K562 (cell line): ENCODE results near the gene SLTM. TPM values are rescaled to one million over a fixed set of nuclear protein-coding genes. Genes with fewer than 3 reads are reported as not detected.
A peak's percentile ranks its signal among the peaks of the same experiment; 100 is the strongest.

Experiments
- BHLHE40 ChIP-seq: IDR thresholded peaks from 2 replicates; pipeline ENCODE4 v1.6.1; 2011; ENCODE audit warnings: low read length, improper control_type of control experiment
- CBX3 ChIP-seq, 2 experiments: IDR thresholded peaks; 1 replicate in 1 of 2; 2 replicates in 1 of 2; pipeline ENCODE4 v1.6.1; 2012; ENCODE audit warnings: inconsistent platforms in 2 of 2, low read length in 2 of 2, borderline replicate concordance in 1 of 2, control low read depth in 1 of 2
- CEBPB ChIP-seq: fragments of 450-650 bp; IDR thresholded peaks from 2 replicates; pipeline ENCODE4 v1.6.1; 2016; ENCODE audit warnings: missing genetic modification characterization, missing compliant biosample characterization
- CHD1 ChIP-seq: fragments of 200-600 bp; sonication (generic); IDR thresholded peaks from one replicate; pipeline ENCODE4 v1.6.1; 2012; ENCODE audit warnings: mild to moderate bottlenecking, moderate library complexity, low read length, inconsistent platforms
- EP300 ChIP-seq: IDR thresholded peaks from 2 replicates; pipeline ENCODE4 v1.6.1; 2012; ENCODE audit warnings: low read length, improper control_type of control experiment
- FUS ChIP-seq: fragments of 200-400 bp; formaldehyde crosslinking; optimal IDR thresholded peaks from 2 replicates; pipeline ENCODE3; 2017; ENCODE audit warnings: low read depth, low read length
- NKRF ChIP-seq: fragments of 450-650 bp; IDR thresholded peaks from 2 replicates; pipeline ENCODE4 v1.6.1; 2016; ENCODE audit warnings: borderline replicate concordance
- PBX2 ChIP-seq, 2 experiments: IDR thresholded peaks in 1 of 2; conservative IDR thresholded peaks in 1 of 2; 2 replicates each; pipeline ENCODE4 v1.6.1; 2016; ENCODE audit warnings: low read depth in 2 of 2, mild to moderate bottlenecking in 1 of 2, missing compliant biosample characterization in 1 of 2, missing genetic modification characterization in 1 of 2, moderate library complexity in 1 of 2
- PHF20 ChIP-seq: fragments of 450-650 bp; IDR thresholded peaks from 2 replicates; pipeline ENCODE4 v1.6.1; 2018; ENCODE audit not compliant: partially characterized antibody
- POLR2AphosphoS2 ChIP-seq: IDR thresholded peaks from 2 replicates; pipeline ENCODE4 v1.6.1; 2012; ENCODE audit warnings: low read length, improper control_type of control experiment
- SMARCA4 ChIP-seq: fragments of 450-650 bp; IDR thresholded peaks from 2 replicates; pipeline ENCODE4 v1.6.1; 2016
- SMARCC2 ChIP-seq: fragments of 450-650 bp; IDR thresholded peaks from 2 replicates; pipeline ENCODE4 v1.6.1; 2017; ENCODE audit warnings: antibody characterized with exemption, moderate library complexity, mild to moderate bottlenecking, low read depth
- TCF7L2 ChIP-seq: fragments of 150-350 bp; IDR thresholded peaks from 2 replicates; pipeline ENCODE4 v1.6.1; 2016; ENCODE audit warnings: low read depth, mild to moderate bottlenecking, low read length, moderate library complexity
- THAP7 ChIP-seq: fragments of 250-450 bp; sonication (Bioruptor Pico); IDR thresholded peaks from 2 replicates; pipeline ENCODE4 v1.5.0; 2021
- THRB ChIP-seq: fragments of 450-650 bp; formaldehyde crosslinking; conservative IDR thresholded peaks from 2 replicates; pipeline ENCODE4 v1.4.0; 2022; ENCODE audit warnings: mild to moderate bottlenecking, missing genetic modification characterization
- ZBTB34 ChIP-seq: fragments of 250-450 bp; sonication (Bioruptor Pico); IDR thresholded peaks from 2 replicates; pipeline ENCODE4 v1.8.0; 2021; ENCODE audit warnings: mild to moderate bottlenecking, moderate library complexity
- ZNF140 ChIP-seq: fragments of 250-450 bp; sonication (Bioruptor Pico); IDR thresholded peaks from 2 replicates; pipeline ENCODE4 v1.8.0; 2021; ENCODE audit warnings: moderate library complexity, mild to moderate bottlenecking, inconsistent platforms
- ZNF277 ChIP-seq: fragments of 250-450 bp; sonication (Bioruptor Pico); IDR thresholded peaks from 2 replicates; pipeline ENCODE4 v1.8.0; 2022; ENCODE audit warnings: inconsistent platforms, mild to moderate bottlenecking, moderate library complexity, borderline replicate concordance
- ZNF41 ChIP-seq: fragments of 250-450 bp; sonication (Bioruptor Pico); conservative IDR thresholded peaks from 2 replicates; pipeline ENCODE4 v1.4.0; 2020; ENCODE audit warnings: mild to moderate bottlenecking
- ZSCAN32 ChIP-seq: fragments of 450-650 bp; formaldehyde crosslinking; IDR thresholded peaks from 2 replicates; pipeline ENCODE4 v1.4.0; 2020; ENCODE audit warnings: mild to moderate bottlenecking, moderate library complexity
- polyA plus RNA-seq, 8 experiments: library from polyadenylated mRNA; depleted of rRNA in 4 of 8; stranded (reverse) in 5 of 8; unstranded in 3 of 8; fragments of >200 nt; fragmentation: Nextera tagmentation in 2 of 8; fragmentation: Illumina TruSeq in 1 of 8; extraction: Ambion mirVana in 2 of 8; extraction: Trizol in 1 of 8; gene quantifications; 2 replicates each; pipeline versions ENCODE4 v1.2.1 to v1.2.3, GENCODE V29; 2011 to 2014; ENCODE audit warnings: inconsistent platforms in 1 of 8, missing spikeins in 1 of 8
- total RNA-seq, 7 experiments: library from RNA; depleted of rRNA in 6 of 7; stranded (reverse); fragments of >200 nt in 6 of 7; fragmentation: Illumina TruSeq in 2 of 7; extraction: Trizol in 2 of 7; gene quantifications; 2 replicates each; pipeline versions ENCODE4 v1.2.1 to v1.2.3, GENCODE V29; 2011 to 2021; ENCODE audit warnings: low replicate concordance in 1 of 7

The SLTM gene
- total and polyA plus RNA-seq, 9 of the 15 experiments (the other 6 are each of a cell fraction or from before 2014, with no cell fraction given) = 39.5 to 163 (median 102) TPM

GRCh38 chr15:58934114-58934447, 602 bp upstream of the SLTM start (continued):
- TF ChIP-seq EP300 = no peak
- no peak for TF ChIP-seq NKRF
- peak; percentile 65 for TF ChIP-seq CHD1
- TF ChIP-seq ZNF41 = no peak
- TF ChIP-seq PHF20 = peak; percentile 67
- no peak for TF ChIP-seq ZNF140 (CRISPR knock-in tag)
- no peak for TF ChIP-seq PBX2 (CRISPR knock-in tag; IDR thresholded peaks at IDR 0.05; ENCODE audit: low read depth)
- TF ChIP-seq PBX2 (tag; conservative IDR thresholded peaks at IDR 0.05; ENCODE audit: low read depth) = no peak
- TF ChIP-seq ZBTB34 = no peak
- no peak for TF ChIP-seq THAP7
- no peak for TF ChIP-seq FUS
- TF ChIP-seq CEBPB = peak; percentile 2
- TF ChIP-seq ZSCAN32 = no peak
- TF ChIP-seq ZNF277 = no peak
- TF ChIP-seq SMARCA4 = 0 out of 2 replicates have a peak, but pooled peaks have one; percentile 6
- TF ChIP-seq SMARCC2 = peak; percentile 35; the same call in 1 of the 2 replicates
- TF ChIP-seq THRB (CRISPR knock-in tag) = no peak
- TF ChIP-seq POLR2AphosphoS2 = no peak
- no peak for TF ChIP-seq BHLHE40
- no peak for TF ChIP-seq CBX3 (IDR thresholded peaks at IDR 0.05; ENCODE audit: borderline replicate concordance in 1 of 2, low read length in 2 of 2)
- no peak for TF ChIP-seq TCF7L2
